Activated naive CD8-positive, alpha-beta T cell treated with anti-CD3 and anti-CD28 coated beads, Interleukin-2, amount 50 U/mL, for 16 hours (primary cell): ENCODE results near the gene HOOK2.

ENCODE experiments used
- DNase-seq: peaks from one replicate; pipeline ENCODE4 v3.0.0-alpha.2; 2020; ENCODE audit warnings: low read depth, low spot score

The HOOK2 gene

GRCh38 chr19:12793290-12794195 lies 18.2 kb upstream of the HOOK2 start:
- peak; percentile 76 for DNase-seq

DNA sequence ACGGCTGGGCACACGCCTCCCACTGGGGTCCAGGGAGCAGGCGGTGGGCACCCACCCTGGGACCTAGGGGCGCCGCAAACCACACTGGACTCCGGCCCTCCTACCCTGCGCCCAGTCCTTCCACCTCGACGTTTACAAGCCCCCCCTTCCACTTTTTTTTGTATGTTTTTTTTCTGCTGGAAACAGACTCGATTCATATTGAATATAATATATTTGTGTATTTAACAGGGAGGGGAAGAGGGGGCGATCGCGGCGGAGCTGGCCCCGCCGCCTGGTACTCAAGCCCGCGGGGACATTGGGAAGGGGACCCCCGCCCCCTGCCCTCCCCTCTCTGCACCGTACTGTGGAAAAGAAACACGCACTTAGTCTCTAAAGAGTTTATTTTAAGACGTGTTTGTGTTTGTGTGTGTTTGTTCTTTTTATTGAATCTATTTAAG lies 17.5 kb upstream of the HOOK2 start:
- no peak for DNase-seq

GRCh38 chr19:12792051-12792852 lies 16.9 kb upstream of the HOOK2 start:
- no peak for DNase-seq

GRCh38 chr19:12791345-12792050 lies 16.1 kb upstream of the HOOK2 start, which contains the start of gene JUNB:
Gene JUNB, plus strand, starts transcription at chr19:12791486. Its CDS starts 286 bp downstream, at chr19:12791772.
- DNase-seq = peak; percentile 90

DNA sequence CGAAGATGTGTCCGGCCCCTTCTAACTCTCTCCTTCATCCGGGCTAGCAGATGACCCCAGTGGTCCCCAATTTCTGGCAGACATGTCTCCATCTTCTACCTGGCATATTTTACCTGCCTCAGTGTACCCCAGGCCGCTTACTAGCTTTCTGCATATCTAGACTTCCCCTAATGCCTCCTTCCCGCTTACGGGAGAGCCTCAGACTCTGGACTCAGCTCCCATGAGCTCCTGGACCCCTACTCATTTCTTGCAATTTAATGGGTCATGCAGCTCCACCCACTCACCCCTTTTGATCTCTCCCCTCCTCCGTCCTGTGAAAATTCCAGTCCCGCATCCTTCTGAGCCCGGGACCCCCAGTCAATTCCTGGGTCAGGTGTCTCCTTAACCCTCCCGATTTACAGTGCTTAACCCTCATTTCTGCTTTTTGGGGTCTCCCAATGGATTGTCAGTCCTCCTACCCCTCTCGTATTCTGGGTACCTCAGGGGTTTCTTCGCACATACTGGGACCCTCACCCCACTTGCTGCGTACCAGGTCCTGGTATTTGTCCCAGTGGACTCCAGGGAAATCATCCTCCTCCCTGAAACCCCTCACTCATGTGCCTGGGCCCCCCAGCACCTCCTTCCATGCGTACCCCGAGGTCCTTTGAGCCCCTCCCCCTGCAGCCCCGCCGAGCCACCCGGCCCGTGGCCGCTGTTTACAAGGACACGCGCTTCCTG lies 15.4 kb upstream of the HOOK2 start:
- no peak for DNase-seq

DNA sequence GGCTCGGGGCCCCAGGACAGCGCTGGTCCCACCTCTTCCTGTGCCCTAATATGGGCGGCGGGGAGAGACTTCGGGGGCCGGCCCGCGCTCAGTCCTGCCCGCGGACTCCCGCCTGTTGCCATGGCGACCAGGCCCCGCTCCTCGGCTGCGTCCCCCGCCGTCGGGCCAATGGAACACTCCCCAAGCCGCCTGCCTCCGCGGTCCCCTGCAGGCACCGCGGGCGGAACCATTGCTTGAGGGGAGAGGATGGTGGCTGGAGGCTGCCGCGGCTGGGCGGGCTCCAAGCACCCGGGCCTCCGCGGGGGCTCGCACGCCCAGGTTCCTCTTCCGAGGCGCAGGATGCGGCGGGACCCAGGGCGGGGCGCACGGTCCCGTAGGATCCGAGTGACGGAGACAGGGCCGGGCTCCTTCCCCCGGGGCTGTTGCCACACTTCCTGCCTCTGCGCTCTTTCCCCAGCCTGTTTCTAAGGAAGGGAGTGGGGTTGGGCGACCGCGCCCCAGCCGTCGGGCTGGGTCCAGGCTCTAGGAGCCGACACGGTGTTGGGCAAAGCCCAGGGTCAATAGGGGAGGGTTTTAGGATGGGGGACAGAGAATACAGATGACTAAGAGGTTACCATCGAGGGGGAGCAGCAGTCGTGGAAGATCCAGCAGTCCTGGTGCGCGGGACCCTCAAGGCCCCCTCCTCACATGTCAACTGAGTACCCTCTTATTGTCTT lies 14.7 kb upstream of the HOOK2 start:
- DNase-seq = no peak

GRCh38 chr19:12789098-12789903 lies 13.9 kb upstream of the HOOK2 start:
- DNase-seq = no peak

- DNase-seq = no peak
Measured at GRCh38 chr19:12788682-12789097, 13.3 kb upstream of the HOOK2 start.

- DNase-seq = no peak
Measured at GRCh38 chr19:12788042-12788681, 12.8 kb upstream of the HOOK2 start.

DNA sequence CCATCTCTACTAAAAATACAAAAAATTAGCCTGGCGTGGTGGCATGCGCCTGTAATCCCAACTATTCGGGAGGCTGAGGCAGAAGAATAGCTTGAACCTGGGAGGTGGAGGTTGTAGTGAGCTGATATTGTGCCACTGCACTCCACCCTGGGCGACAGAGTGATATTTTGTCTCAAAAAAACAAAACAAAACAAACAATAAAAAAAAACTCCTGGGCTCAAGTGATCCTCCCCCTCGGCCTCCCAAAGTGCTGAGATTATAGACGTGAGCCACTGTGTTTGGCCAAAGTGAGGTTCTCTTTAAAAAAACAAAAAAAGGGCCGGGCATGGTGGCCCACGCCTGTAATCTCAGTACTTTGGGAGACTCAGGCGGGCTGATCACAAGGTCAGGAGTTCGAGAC lies 12.1 kb upstream of the HOOK2 start:
- DNase-seq = no peak

GRCh38 chr19:12786952-12787351 lies 11.6 kb upstream of the HOOK2 start:
- DNase-seq = no peak

DNA sequence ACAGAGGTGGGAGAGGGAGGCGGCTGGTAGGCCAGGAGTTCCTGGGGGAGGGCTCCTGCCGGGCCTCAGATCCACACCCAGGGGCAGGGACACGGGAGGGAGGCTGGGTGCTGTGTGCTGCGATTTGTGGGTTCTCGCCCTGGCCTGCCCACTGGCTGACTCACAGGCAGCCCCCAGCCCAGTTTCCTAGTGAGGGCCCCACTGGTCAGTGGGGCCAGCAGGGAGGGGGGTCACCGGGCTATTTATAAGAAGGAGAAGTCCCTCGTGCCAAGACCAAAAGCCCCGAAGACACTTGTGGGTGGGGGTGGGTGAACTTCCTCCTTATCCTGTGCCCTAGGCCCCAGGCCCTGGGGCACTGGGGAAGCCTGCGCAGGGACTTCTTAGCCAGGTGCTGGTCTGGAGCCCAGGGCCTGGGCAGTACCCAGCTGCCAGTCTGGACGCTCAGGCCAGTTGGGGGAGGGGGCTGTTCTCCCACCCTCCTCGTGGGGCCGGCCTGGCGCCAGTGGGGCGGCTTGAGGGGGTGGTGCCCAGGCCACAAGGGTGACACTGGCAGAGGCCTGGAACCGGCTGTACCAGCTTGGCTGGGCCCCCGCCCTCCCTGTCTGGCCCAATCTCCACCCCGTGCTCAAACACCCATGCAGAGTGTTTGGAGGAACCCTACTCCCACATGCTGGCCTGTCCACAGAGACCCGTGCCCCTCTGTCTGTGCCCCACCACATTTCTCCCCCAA lies 11.0 kb upstream of the HOOK2 start:
- DNase-seq = no peak

- no peak for DNase-seq
Measured at GRCh38 chr19:12785431-12786031, 10.2 kb upstream of the HOOK2 start.

GRCh38 chr19:12784871-12785430 lies 9.6 kb upstream of the HOOK2 start:
- no peak for DNase-seq

- no peak for DNase-seq
Measured at GRCh38 chr19:12784394-12784870, 9.1 kb upstream of the HOOK2 start.

DNA sequence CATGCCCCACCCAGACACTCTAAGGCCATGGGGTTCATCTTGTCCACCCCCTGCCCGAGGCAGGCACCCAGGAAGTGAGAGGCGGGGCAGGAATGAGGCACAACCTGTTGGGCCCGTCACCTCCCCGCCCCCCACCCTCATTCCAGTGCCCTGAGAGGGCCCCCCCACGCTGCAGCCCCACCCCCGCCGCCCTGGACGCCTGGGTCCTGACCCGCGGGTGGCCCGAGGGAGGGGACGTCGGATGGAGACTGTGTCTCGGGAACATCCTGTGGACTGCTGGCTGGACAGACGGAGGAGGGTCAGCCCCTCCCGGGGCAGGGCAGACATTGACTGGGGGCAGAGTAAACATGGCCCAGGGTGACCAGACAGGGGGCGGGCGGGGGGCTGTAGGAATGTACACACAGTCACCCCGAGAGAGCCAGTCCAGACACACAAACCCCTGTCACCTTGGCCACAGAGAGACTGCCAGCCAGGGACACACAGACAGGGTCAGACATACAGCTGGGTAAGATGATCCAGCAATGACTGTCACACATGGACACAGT lies 8.6 kb upstream of the HOOK2 start:
- DNase-seq = no peak

GRCh38 chr19:12783291-12783848 lies 8.0 kb upstream of the HOOK2 start:
- no peak for DNase-seq
